Stimulated activated CD4-positive, alpha-beta T cell treated with anti-CD3 and anti-CD28 coated beads, TNF-alpha, amount 100 ng/mL, for 4 hours (primary cell): ENCODE results near the gene MYO5B.
"Not testable (repeated sequence)": the region's sequence is repeated elsewhere in the genome, so short reads cannot be mapped to it uniquely, and the experiment has no call there.

Experiments used
- DNase-seq, 3 experiments: peaks; one replicate each; pipeline ENCODE4 v3.0.0-alpha.2; 2020; ENCODE audit warnings: low read depth in 3 of 3

MYO5B gene

DNA sequence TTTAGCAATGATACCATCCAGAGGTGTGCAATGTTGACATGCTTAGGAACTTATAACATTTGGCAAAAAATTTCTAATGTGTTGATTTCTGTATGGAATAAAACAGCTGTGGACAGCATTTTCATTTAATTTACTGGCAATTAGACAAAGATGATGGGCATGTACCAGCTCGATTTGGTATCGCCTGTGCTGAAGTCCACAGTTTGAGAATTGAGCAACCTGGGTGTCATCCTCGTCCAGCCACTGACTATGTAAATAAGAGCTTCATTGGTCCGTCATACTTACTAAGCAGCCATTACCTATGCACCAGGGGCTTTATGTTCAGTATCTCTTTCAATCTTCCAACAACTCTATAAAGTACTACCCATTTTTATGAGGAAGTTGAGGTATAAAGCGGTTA, 357.1 kb downstream of the MYO5B start:
- no peak for DNase-seq

DNA sequence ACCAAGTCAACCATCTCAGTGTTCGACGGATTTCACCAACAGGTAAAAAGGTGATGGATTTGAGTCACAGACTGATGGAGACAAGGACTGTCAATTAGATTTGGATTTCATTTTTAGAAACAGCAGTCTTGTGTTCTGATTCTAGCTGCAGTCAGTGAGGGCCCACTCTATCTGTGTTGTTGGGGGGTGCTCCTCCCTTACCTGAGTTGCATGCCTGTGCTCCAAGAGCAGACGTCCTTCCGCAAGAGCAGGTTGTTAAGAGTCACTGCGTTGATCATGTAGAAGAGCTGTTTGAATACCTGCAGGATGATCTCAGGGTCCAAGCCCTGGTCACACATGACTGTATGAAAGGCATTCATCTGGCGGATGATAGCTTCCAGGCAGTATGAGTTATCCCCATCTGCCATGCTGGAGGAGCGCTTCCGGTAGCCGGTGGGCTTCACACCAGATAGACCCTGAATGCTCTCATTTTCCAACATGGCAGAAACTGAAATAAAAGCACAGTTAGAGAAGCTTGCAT, 357.6 kb downstream of the MYO5B start:
- not testable (repeated sequence) for DNase-seq

DNA sequence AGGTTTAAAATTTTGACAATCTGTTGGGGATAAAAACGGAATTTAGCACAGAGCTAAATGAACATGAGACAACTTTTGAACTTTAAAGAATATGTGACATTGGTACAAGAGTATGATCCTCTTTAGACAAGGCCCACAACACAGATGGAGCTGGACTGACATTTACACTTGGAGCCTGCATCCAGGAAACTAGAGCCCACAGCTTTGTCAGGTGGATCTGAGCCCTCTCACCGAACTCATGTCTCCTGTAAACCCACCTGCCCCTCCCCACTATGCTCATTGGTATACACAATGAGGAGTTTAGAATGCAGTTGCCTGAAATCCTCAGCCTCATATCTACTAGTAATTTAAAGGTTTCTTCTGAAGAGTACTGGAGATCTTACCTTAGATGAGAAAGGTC, 359.5 kb downstream of the MYO5B start:
- no peak for DNase-seq

DNA sequence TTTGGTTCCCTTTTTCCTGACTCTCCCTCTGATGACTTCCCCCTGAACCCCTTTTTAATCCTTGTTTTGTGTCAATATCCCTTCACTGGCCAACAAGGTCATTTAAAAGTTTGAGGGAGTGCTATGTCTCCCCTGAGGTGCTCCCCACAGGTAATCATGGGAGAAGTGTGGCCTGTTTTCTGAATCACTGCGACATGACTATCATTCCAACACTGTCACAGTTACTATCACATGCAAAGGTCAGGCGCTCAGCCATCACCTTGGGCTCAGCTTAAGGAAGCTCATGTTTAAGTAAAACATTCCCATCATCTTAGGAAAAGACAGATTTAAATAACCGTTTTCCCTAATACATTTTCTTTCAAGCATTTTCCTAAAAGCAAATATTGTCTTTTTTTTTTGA, 360.7 kb downstream of the MYO5B start:
- no peak for DNase-seq

DNA sequence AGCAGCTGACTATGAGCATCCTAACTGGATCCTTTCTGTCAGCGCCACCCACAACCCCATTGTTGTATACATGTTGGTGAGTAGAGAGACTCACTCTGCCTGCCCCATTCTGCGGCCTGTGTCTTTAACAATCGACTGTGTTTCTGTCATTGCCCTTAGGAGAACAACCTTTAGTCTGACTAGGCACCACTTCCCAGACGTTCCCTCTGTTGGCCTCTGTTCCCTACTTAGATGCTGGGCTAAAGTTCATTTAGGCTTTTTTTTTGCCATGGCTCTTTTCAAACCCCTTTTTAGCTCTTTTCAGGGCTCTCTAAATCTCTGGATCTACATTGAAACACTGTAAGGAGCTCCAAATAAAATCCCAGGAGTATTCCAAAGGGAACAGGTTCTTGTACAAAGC, 361.1 kb downstream of the MYO5B start:
- no peak for DNase-seq

DNA sequence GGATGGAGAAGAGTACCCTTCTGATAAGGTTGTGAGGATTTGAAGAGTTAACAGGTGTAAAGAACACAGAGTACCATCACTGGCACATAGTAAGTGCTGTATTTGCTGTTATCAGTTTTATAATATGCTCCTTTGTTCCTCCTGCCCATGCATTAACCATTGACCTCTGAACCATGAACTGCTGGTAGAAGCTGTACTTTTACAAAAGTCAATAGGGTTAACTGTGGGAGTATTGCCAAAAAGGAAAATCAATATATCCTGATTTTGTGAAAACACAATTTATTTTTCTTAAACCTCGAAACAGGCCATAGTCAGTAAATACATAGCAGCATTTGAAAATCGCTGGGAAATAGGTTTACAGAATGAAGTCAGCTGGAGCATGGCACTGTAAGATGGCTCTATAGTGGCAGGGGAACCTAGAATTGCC, 362.7 kb downstream of the MYO5B start:
- no peak for DNase-seq

DNA sequence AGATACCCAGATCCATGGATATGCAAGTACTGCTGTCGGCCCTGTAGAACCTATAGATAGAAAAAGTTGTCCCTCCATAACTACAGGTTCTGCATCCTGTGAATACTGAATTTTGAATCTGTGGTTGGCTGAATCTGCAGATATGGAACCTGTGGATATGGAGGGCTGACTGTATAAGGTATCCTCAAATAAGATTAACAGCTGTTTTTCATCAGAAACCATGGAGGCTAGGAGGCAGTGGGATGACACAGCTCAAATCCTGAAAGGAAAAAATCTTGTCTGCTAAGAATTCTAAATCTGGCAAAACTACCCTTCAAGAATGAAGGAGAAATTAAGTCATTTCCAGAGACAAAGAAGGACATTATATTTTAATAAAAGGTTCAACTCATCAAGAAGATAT, 367.0 kb downstream of the MYO5B start:
- no peak for DNase-seq

DNA sequence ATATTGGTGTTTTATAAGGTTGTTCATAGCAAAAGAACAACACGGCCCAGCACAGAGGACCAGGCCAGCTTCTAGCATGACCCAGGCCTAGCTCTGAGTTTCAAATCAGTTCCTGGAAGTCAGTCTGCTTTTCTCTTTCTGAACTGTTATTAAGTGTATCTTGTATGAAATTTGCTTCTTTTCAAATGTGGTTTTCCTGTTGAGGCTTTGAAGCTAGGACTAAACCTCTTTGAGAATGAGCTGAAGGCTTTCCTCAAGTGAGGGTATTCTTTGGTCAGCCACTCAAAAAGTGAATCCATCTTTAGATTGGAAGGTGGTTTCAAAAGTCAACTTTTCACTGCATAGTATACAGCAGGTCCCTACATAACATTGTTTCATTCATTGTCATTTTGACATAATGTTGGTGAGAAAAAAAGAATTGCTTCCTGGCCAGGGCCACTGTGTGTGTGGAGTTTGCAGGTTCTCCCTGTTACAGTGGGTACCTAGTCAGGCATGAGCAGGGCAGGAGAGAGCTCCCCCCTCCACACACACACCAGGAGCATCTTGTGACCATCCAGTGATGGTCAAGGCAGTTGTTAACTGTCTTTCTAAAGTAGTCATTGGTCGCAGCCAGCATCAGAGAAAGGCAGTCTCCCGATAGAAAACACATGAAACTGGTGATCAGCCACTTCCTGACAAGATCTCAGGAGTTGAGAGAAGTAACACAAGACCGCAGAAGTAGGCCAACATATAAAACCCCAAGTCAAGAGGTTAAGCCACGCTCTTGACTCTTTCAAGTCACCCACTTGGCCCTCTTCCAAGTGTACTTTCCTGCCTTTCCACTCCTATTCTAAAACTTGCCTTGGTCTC, 374.9 kb downstream of the MYO5B start:
- peak in 1 of 3 experiments; percentile 26 for DNase-seq

DNA sequence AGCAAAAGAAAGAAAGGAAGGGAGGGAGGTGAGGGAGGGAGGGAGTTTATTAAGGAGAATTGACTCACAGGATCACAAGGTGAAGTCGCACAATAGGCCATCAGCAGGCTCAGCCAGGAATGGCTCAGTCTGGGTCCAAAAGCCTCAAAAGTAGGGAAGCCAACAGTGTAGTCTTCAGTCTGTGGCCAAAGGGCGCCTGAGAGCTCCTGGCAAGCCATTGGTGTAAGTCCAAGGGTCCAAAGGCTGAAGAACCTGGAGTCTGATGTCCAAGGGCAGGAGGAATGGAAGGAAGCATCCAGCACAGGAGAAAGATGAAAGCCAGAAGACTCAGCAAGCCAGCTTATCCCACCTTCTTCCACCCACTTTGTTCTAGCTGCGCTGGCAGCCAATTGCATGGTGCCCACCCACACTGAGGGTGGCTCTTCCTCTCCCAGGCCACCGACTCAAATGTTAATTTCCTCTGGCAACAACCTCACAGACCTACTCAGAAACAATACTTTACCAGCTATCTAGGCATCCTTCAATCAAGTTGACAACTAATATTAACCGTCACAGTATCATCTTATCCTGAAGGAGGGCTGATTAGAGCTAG, 375.8 kb downstream of the MYO5B start:
- no peak for DNase-seq

DNA sequence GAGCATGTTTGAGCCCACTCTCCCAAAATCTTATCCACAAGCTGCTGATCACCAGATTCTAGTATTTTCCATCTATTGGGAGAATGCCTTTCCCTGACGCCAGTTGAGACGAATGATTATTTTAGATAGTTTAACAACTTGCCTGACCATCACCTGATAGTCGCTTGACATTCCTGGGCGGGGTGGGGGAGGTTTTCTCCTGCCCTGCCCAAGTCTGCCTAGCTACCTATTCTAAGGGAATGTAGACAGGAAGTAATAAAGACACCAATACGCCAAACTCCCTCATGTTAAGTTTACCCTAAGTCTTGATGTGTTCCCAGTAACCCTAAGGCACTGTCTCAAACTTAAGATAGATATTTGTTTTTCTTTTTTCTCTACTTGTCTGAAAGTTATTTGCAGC, 377.0 kb downstream of the MYO5B start:
- no peak for DNase-seq

DNA sequence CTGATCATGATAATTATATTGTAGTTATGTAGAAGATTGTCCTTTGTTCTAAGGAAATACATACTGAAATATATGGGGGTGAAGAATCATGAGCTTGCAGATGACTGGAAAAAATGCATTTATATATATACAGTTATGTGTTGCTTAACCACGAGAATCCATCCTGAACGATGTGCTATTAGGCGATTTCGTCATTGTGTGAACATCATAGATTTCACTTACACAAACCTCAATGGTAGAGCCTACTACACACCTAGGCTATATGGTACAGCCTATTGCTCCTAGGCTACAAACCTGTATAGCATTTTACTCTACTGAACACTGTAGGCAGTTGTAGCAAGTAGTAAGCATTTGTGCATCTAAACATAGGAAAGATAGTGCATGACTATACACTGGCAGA, 379.0 kb downstream of the MYO5B start:
- no peak for DNase-seq

DNA sequence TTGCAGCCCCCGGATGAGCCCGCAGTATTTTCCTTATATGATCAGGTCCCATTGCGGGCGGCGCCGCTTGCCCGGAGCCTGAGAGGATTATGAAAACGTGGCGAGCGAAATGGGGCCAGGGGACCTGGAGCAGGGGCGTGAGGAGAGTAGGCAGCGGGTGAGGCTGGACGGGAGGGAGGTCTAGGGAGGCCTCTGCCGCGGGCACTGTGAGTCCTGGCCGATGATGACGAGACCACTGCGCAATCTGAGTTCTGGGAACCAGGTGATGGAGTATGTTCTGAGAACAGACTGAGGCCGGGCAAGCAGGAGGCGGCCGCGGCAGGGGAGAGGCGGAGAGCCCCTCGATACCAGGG, 380.8 kb downstream of the MYO5B start:
- peak in 2 of 3 experiments; percentile 28 to 33 for DNase-seq

DNA sequence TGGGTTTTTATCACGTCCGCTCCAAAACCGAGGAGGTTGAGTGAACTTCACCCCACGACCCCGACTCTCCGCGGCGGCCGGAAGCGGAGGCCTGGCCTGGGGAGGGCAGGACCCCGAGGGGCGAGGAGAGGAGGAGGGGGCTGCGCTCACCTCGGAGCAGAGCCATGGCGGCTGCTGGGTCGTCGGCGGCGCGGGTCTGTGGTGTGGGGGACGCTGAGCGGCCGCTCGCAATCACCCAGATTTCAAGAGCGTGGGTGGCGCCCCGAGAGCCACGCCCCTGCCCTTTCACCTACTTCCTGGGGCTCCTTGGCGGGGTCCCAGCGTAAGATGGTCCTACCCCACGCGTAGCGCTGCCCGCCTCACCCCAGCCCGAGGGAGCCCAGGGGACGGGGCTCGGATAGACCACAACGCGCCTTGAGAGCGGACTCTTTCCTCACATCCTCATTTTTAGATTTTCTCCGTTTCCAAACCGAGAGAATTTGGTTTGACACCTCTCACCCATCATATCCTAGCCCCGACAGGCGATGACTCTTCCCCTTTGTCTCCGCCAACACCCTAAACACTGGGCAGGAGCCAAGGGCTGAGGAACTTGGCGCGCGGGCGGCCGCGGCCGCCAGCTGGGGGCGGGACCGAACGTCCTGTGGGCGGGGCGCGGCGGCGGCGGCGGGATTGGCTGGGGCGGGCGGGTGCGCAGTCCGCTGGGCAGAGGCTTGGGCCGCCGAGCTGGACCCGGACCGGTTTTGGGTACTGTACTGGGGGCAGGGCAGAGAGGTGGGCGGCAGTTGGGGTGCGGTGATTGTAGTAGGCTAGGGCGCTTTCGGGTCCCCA, 381.4 kb downstream of the MYO5B start, which contains the start of gene ACAA2:
Gene ACAA2 (minus strand): TSS at position 215 of the 828 bp plus-strand sequence. CDS start 49 bp downstream, at position 166.
- peak; percentile 65 to 67 (median 66) for DNase-seq

DNA sequence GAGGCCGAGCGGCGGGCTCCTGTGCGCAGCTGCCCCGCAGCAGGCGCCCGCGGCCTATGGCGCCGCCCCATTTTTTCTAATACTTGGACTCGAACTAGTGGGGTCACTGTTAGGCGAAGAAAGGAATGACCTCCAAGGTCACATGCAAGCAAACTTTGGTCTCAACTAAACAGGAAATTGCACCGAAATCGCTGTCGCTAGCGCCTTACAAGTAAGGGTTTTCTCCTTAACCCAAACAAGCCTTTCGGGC, 382.0 kb downstream of the MYO5B start:
- no peak for DNase-seq

DNA sequence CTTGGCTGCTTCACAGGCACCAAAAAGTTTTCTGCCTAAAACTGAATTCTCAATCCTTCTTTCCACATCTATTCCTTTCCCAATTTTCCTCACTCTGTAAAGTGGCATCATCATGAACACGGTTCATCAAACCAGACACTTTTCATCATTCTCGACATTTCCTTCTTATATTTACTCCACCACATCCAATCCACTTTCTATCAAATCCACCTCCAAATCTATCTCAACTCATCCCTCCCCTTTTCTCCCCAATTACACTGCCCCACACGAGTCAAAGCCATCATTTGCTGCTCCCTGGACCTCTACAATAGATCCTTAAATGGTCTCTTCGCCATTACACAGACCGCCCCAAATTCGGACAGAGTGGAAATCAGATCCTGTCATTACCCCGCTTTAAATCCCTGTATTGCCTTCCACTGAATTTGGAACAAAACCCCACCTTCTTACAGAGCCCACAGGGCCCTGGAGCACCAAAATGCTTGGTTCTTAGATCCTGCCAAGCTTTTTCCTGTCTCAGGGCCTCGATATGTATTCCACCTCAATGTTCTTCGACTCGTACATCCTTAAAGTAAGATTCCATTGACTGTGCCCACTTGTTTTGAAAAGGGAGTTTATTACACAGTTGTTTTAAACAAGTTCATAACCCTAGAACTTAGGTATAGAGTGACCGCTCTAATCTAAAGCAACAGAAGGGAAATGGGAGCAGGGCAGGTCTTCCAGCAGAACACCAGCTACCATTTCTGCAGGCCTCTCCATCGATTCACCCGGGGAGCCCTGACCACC, 382.5 kb downstream of the MYO5B start:
- no peak for DNase-seq

DNA sequence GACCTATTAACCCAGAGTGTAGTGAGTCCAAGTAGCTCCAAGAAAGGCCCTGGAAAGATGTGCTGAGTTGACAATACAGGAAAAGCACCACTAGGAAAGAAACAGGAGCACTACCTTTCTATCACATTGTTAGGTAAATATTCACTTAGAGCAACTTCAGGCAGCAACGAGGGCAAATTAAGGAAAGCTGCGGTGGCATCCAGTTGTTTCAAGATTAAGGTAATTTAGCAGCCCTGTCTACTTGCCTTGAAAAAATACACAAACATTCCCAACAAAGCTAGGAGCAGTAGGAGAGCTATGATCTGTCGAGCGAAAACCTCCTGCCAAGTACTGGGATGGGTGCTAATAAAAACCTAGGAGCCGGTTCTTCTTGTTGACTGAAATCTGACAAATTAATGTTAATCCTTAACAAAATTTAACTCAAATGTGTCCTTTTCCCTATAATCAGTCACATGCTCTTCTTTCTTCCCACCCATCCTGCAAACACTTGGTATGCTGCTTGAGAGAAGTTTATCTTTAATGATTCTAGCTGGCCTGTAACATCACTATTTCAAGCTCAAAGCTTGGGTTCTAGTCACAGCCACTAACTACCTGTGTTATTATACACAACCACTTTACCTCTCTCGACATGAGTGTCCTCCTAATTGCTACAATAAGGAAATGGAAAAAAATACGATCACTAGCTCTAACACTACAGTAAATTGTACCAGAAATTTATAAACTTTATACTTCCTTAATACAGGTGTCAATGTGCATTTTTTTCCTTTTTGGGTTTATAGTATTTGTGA, 383.6 kb downstream of the MYO5B start:
- DNase-seq = no peak

DNA sequence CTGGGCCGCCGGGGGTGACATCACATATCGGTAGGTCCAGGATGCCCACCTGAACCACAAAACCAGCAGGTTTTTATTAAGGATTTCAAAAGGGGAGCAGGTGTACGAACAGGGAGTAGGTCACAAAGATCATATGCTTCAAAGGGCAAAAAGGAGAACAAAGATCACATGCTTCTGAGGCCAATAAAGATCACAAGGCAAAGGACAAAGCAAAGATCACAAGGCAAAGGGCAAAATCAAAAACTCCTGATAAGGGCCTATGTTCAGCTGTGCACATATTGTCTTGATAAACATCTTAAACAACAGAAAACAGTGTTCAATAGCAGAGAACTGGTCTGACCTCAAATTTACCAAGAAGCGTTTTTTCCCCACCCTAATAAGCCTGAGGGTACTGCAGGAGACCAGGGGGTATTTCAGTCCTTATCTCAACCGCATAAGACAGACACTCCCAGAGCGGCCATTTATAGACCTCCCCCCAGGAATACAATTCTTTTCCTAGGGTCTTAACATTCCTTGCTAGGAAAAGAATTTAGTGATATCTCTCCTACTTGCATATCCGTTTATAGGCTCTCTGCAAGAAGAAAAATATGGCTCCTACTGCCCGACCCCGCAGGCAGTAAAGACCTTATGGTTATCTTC, 386.3 kb downstream of the MYO5B start:
- not testable (repeated sequence) for DNase-seq

DNA sequence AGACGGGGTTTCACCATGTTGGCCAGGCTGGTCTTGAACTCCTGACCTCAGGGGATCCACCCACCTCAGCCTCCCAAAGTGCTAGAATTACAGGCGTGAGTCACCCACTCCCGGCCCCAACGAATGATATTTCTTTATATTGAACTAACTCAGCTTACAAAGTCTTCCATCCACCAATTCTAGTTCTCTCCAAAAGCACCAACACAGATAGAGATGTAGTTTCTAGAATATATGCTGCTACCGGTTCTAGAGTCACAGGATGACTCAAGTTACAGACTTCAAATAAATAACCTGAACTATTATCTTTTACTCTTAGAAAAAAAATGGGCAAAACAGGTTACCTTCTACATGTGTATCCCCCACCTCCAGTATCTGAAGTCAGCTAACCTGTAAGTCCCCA, 390.9 kb downstream of the MYO5B start:
- no peak for DNase-seq

DNA sequence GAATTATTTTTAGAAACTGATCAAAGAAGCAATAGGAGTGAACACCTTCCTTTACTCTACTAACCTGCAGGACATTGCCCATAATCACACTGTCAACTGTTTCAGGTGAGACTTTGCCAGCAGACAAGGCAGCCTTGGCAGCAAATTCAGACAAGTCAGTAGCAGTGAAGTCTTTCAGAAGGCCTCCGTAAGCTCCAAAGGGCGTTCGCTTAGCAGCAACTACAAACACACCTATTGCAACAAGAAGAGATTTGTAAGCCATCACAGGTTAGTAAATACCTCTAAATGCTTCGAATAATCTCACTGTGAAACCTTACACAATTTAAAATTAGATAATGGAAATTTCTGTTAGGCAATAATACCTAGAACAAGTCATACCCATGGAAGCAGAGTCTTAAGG, 392.3 kb downstream of the MYO5B start:
- DNase-seq = no peak

DNA sequence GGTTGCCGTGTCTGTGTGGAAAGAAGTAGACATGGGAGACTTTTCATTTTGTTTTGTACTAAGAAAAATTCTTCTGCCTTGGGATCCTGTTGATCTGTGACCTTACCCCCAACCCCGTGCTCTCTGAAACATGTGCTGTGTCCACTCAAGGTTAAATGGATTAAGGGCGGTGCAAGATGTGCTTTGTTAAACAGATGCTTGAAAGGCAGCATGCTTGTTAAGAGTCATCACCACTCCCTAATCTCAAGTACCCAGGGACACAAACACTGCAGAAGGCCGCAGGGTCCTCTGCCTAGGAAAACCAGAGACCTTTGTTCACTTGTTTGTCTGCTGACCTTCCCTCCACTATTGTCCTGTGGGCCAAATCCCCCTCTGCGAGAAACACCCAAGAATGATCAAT, 394.5 kb downstream of the MYO5B start:
- DNase-seq = not testable (repeated sequence)
